Measurements from ENCODE around the gene DCANP1. TPM values are rescaled to one million over a fixed set of nuclear protein-coding genes. Genes with fewer than 3 reads are reported as not detected.

The DCANP1 gene
- total RNA-seq, 1 donor from 2014 or later, result not detected

GRCh38 chr5:135395451-135395850 is 51.7 kb downstream of the DCANP1 start:
- intact Hi-C loops (cut with DNase I), result no loop called here
- TF ChIP-seq CTCF (IDR thresholded peaks at IDR 0.05), result no peak
- Histone ChIP-seq H3K27ac (no peak overlapping the region), H3K9me3 (no peaks in the 10 kb centered on the region), H3K4me3 (no peak overlapping the region), H3K36me3 (no peaks in the 10 kb centered on the region), H3K27me3 (no peaks in the 10 kb centered on the region), H3K4me1 (peaks cover 74% of the 10 kb centered on the region)
- ATAC-seq (no peak), DNase-seq (no peak)

Other genes starting within 250 kb of the DCANP1 start
- 179 TPM for gene MACROH2A1, start 48.1 kb downstream of the DCANP1 start, total RNA-seq
- gene TIFAB, start 5.0 kb upstream of the DCANP1 start, total RNA-seq, result 0.43 TPM
- not detected for gene NEUROG1, start 88.6 kb upstream of the DCANP1 start, total RNA-seq
- 0.38 TPM for gene CXCL14, start 131.6 kb upstream of the DCANP1 start, total RNA-seq

All from upper lobe of right lung (tissue), 1 donor.